Embryonic facial prominence (tissue), 1 donor: ENCODE results near the gene NT5C.

ENCODE experiments used
- DNase-seq: peaks from one replicate; pipeline ENCODE4 v3.0.0-alpha.2; 2016; ENCODE audit errors: extremely low spot score

The NT5C gene

GRCh38 chr17:75093548-75094158 lies 37.9 kb downstream of the NT5C start:
- DNase-seq, result no peak

- no peak for DNase-seq
Observed at GRCh38 chr17:75091855-75092327, 39.7 kb downstream of the NT5C start.

GRCh38 chr17:75090871-75091854 lies 40.4 kb downstream of the NT5C start:
- DNase-seq, result no peak

DNA sequence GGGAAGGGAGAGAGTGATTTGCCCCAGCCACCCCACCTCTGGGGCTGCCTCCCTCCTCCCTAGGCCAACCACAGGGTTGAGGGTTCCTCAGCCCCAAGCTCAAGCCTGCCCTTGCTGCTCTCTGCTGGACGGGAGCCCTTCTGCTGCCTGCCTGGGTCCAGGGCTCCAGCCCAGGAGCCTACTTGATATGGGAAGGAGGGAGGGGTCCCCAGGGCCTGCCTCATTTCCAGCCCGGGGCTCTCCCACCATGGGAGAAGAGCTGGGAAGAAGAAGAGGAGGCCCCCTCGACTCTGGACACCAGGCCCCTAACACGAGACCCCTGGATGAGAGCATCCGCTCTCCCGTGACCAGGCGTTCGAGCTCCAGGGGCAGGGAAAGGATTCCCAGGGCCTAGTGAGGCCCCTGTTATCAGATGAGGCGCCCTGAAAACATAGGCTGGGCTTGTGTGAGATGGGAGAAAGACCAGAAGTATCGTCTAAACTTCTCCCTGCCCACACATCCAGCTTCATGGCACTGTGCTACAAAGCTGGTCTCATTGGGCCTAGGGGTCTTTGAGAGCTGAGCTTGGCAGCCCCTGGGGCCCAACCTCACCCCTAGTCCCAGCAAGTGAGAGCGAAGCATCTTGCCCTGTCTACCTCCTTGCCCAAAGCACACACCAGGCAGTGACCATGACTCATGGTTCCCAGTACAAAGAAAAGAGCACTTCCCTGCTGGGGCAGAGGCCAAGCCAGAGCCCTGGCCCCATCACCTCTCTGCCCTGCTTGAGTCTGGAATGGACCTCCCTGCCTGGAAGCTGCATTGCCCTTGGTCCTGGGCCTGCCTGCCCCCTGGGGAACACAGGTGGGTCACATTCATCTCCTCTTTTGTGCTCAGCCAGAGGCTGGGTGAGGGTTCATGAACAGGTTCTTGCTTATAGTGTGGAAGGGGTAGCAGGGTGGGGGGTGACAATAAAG lies 42.8 kb downstream of the NT5C start:
- DNase-seq, result no peak

DNA sequence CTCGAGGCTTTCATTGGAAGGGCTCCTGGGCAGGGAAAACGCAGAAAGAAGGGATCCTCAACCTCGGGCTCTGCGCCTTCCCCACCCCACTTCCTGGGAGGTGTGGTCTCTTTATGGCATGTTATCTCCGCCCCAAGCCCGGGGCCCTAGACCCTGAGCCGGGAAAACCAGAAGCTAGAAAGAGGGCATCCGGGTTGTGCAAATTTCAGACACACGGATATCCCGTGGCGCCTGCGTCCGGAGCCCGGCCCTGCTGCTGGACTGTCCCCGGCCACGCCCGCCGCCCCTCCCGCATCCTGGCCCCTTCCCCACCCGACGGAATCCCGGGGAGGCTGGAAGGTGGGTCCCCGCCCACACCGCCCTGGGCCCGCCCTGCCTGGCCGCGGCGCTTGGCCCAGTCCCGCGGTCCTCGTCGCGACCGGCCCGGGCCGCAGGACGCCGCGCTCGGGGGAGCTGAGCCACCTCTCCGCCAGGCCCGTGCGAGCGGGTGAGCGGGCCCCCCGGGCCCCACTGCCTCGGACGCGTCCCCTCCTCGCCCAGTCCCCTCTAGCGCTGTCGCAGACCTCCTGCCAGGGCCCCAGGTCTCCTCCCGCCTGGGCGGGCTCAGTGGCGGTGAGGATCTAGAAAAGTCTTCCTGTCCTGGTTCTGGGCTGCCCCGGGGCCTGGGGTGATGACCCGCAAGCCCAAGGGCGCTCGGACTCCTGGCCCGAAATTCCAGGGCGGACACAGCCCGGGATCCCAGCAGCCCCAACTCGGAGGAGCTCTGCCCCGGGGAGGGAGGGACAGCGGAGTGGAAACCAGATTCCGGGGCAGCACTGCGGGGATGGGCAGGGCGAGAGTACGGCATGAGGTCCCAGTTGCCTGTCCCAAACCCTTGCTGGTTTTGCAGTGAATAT lies 43.7 kb downstream of the NT5C start, which contains the start of gene SLC16A5:
TSS of gene SLC16A5 (plus strand) at position 397 of the 896 bp plus-strand sequence. CDS start 5,683 bp downstream, outside the sequence.
- DNase-seq, result no peak

GRCh38 chr17:75087182-75087557 lies 44.4 kb downstream of the NT5C start:
- DNase-seq, result no peak

- DNase-seq, result no peak
Observed at GRCh38 chr17:75086496-75087181, 44.9 kb downstream of the NT5C start.

DNA sequence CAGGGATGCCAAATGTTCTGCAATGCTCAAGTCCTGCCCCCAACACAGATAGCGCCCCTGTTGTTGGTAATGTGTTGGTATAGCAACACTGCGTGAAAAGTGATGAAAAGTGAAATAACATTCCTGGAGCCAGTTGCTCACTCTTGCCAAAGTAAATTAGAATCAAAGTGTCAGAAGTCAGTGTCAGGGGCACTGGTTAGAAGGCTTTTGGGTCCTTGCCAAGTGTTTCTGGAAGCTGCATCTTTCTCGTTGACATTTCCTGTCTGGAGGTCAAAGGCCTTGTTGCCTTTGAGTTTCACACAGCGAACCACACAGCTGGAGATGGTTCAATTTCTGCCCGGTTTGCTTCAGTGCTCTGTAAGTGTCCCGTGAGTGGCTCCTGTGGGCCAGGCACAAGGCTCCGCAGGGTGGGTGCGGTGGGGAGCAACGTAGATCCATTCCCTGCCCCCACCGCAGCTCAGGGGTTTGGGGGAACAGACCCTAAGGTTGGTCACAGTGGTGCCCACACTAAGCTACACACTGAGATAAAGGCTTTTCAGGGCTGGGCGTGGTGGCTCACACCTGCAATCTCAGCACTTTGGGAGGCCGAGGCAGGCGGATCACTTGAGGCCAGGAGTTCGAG lies 47.4 kb downstream of the NT5C start:
- DNase-seq, result no peak

GRCh38 chr17:75082683-75083082 lies 48.9 kb downstream of the NT5C start:
- no peak for DNase-seq

GRCh38 chr17:75081611-75082540 lies 49.7 kb downstream of the NT5C start:
- no peak for DNase-seq
